ENCODE results near the gene PRKAB1.

DNA sequence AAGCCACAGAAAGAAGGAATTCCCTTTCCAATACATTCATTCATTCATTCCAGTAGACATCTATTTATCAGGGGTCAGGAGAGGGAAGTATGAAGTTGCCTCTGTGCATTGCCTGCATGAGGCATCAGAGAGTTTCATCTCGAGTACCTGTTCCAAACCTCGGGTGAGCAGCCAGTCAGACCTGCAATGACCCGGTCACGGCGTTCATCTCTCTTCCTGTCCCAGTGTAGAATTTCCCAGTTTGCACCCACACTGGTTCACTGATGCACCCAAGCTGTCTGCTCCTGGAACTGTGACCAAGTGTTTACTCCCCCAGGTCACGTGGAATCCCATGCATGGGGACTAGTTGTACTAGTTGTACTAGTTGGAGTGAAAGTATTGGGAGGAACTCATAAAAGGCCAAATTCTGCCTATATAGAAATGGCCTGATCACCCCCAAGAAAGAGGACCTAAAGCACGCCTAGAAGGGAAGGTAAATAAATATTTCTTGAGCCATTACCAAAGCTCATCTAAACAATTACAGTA lies 22.3 kb upstream of the PRKAB1 start:
- TF ChIP-seq, protein P1, sequence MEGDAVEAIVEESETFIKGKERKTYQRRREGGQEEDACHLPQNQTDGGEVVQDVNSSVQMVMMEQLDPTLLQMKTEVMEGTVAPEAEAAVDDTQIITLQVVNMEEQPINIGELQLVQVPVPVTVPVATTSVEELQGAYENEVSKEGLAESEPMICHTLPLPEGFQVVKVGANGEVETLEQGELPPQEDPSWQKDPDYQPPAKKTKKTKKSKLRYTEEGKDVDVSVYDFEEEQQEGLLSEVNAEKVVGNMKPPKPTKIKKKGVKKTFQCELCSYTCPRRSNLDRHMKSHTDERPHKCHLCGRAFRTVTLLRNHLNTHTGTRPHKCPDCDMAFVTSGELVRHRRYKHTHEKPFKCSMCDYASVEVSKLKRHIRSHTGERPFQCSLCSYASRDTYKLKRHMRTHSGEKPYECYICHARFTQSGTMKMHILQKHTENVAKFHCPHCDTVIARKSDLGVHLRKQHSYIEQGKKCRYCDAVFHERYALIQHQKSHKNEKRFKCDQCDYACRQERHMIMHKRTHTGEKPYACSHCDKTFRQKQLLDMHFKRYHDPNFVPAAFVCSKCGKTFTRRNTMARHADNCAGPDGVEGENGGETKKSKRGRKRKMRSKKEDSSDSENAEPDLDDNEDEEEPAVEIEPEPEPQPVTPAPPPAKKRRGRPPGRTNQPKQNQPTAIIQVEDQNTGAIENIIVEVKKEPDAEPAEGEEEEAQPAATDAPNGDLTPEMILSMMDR (IDR thresholded peaks at IDR 0.05), result no peak
- TF ChIP-seq POLR2A (IDR thresholded peaks at IDR 0.05), result no peak
- TF ChIP-seq EP300 (IDR thresholded peaks at IDR 0.05), result no peak
